ENCODE data around the gene TDO2. TPM values are rescaled to one million over a fixed set of nuclear protein-coding genes. Genes with fewer than 3 reads are reported as not detected.

TDO2 gene
- total RNA-seq, 4 donors from 2014 or later, result not detected

DNA sequence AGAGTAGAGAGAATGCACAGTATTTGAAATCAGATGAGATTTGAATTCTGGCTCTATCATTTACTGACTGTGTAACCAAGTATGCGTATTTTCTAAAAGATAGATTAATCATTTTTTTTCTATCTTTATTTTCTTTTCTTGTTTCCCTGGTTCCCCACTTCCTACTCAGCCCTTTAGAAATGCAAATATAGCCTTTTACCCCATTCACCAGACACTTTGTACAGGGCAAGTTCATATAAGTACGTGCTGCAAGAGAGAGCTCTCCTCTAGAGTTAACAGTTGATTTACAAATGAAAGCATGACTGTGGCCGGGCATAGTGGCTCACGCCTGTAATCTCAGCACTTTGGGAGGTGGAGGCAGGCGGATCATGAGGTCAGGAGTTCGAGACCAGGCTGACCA, 17.8 kb upstream of the TDO2 start:
- 72% methylated on average over 6 of the region's 6 CpGs for WGBS
- H3K9me3 ChIP-seq, result no peaks in the 10 kb centered on the region
- no peak for DNase-seq (ENCODE audit: extremely low spot score)
- intact Hi-C loops (cut with DNase I), result no loop called here
- no peaks in the 10 kb centered on the region for H3K36me3 ChIP-seq
- H3K27ac ChIP-seq (replicated peaks in 1 of 4), result no peak overlapping the region
- peaks cover 0 to 13% (median 0%) of the 10 kb centered on the region in 4 donors for H3K4me1 ChIP-seq
- H3K4me3 ChIP-seq, result no peak overlapping the region
- no peak for TF ChIP-seq POLR2A (IDR thresholded peaks at IDR 0.05; ENCODE audit: low read depth)
- TF ChIP-seq, protein P1, sequence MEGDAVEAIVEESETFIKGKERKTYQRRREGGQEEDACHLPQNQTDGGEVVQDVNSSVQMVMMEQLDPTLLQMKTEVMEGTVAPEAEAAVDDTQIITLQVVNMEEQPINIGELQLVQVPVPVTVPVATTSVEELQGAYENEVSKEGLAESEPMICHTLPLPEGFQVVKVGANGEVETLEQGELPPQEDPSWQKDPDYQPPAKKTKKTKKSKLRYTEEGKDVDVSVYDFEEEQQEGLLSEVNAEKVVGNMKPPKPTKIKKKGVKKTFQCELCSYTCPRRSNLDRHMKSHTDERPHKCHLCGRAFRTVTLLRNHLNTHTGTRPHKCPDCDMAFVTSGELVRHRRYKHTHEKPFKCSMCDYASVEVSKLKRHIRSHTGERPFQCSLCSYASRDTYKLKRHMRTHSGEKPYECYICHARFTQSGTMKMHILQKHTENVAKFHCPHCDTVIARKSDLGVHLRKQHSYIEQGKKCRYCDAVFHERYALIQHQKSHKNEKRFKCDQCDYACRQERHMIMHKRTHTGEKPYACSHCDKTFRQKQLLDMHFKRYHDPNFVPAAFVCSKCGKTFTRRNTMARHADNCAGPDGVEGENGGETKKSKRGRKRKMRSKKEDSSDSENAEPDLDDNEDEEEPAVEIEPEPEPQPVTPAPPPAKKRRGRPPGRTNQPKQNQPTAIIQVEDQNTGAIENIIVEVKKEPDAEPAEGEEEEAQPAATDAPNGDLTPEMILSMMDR (IDR thresholded peaks at IDR 0.05), result no peak
- TF ChIP-seq EP300 (IDR thresholded peaks at IDR 0.05), result no peak
- TF ChIP-seq POLR2AphosphoS5 (IDR thresholded peaks at IDR 0.05), result no peak
- no peaks in the 10 kb centered on the region for H3K27me3 ChIP-seq

DNA sequence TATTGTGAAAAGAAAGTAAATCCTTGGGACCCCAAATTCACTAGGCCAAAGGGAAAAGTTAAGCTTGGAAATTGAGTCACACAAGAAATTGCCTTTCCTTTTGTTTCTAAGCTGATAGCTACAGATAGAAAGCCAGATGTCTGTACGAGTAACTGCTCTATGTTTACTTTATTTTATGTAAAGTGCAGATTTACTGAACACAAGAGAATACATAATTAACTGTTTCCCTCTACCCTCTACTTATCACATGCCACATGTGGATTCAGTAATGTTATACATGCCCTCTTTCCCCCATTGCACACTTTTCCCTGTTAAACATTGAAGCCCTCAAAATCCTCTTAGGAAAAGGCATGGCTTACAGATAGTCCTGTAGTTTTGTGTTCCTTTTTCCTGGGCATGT, 16.5 kb upstream of the TDO2 start:
- no peaks in the 10 kb centered on the region for H3K9me3 ChIP-seq
- 86% methylated on average over 1 of the region's 1 CpG for WGBS
- H3K36me3 ChIP-seq, result no peaks in the 10 kb centered on the region
- H3K4me3 ChIP-seq, result no peak overlapping the region
- TF ChIP-seq POLR2A (IDR thresholded peaks at IDR 0.05; ENCODE audit: low read depth) (no peak), POLR2AphosphoS5 (IDR thresholded peaks at IDR 0.05) (no peak), EP300 (IDR thresholded peaks at IDR 0.05) (no peak)
- TF ChIP-seq, protein P1 (IDR thresholded peaks at IDR 0.05), result no peak
- no peak for DNase-seq (ENCODE audit: extremely low spot score)
- intact Hi-C loops (cut with DNase I), result no loop called here
- H3K27me3 ChIP-seq, result no peaks in the 10 kb centered on the region
- H3K27ac ChIP-seq (replicated peaks in 1 of 4), result no peak overlapping the region
- H3K4me1 ChIP-seq, result peaks cover 0 to 13% (median 0%) of the 10 kb centered on the region in 4 donors

DNA sequence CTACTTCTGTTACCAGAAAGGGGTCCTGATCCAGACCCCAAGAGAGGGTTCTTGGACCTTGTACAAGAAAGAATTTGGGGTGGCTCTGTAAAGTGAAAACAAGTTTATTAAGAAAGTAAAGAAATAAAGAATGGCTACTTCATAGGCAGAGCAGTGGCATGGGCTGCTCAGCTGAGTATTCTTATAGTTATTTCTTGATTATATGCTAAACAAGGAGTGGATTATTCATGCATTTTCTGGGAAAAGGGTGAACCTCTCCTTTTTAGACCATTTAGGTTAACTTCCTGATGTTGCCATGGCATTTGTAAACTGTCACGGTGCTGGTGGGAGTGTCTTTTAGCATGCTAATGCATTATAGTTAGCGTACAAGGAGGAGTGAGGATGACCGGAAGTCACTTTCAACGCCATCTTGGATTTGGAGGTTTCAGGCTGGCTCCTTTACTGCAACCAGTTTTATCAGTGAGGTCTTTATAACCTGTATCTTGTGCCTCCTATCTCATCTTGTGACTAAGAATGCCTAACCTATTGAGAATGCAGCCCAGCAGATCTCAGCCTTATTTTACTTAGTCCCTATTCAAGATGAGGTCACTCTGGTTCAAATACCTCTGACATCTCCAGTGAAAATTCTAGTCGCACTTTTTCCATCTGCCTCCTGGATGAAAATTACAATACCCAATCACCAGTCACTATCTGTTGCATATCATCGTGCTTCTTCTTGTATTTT, 15.5 kb upstream of the TDO2 start:
- H3K27me3 ChIP-seq, result no peaks in the 10 kb centered on the region
- no peak overlapping the region for H3K4me3 ChIP-seq
- TF ChIP-seq POLR2AphosphoS5 (IDR thresholded peaks at IDR 0.05) (no peak), POLR2A (IDR thresholded peaks at IDR 0.05; ENCODE audit: low read depth) (no peak), EP300 (IDR thresholded peaks at IDR 0.05) (no peak)
- TF ChIP-seq, protein P1 (IDR thresholded peaks at IDR 0.05), result no peak
- H3K9me3 ChIP-seq, result no peaks in the 10 kb centered on the region
- 75% methylated on average over 5 of the region's 6 CpGs for WGBS
- H3K36me3 ChIP-seq, result no peaks in the 10 kb centered on the region
- intact Hi-C loops (cut with DNase I), result no loop called here
- no peak overlapping the region for H3K27ac ChIP-seq (replicated peaks in 1 of 4)
- peaks cover 0 to 13% (median 0%) of the 10 kb centered on the region in 4 donors for H3K4me1 ChIP-seq
- no peak for DNase-seq (ENCODE audit: extremely low spot score)

DNA sequence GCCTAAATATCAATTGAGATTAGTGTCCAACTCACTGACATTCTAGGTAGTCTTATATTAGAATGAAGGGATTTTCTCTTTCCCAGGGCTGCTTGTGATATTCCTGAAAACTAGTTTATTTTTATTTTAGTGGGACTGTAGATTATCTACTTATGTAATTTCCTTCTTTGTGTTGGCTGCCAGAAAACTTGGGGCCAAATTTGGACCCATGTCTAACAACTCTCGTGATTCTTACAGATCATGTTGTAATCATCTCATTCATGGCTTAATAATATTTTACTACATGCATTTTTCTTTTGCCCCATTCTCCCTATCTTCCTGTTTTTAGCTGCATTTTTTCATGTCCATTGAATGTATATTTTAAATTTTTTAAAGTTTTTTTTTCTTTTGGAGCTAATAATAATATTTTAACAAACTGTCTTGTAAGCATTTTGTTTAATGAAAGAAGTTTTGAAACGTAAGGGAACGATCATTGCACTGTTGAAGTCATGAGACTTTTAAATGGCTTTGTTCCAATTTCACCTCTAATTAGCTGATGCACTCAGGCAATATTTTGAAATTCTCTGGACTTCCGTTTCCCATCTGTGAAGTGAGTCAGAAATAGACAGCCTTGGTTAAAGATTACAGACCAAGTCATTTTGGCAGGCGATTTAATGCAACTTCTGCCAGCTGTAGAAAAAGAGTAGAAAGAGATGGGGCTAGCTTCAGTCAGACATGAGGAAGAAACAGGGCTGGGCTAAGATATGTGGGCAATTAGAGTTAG, 14.3 kb upstream of the TDO2 start:
- Histone ChIP-seq H3K4me3 (no peak overlapping the region), H3K36me3 (no peaks in the 10 kb centered on the region), H3K27ac (replicated peaks in 1 of 4) (no peak overlapping the region), H3K27me3 (no peaks in the 10 kb centered on the region), H3K9me3 (no peaks in the 10 kb centered on the region), H3K4me1 (peaks cover 0 to 13% (median 0%) of the 10 kb centered on the region in 4 donors)
- no peak for DNase-seq (ENCODE audit: extremely low spot score)
- 22% methylated on average over 5 of the region's 5 CpGs for WGBS
- intact Hi-C loops (cut with DNase I), result no loop called here
- no peak for TF ChIP-seq POLR2AphosphoS5 (IDR thresholded peaks at IDR 0.05)
- TF ChIP-seq, protein P1 (IDR thresholded peaks at IDR 0.05), result no peak
- no peak for TF ChIP-seq EP300 (IDR thresholded peaks at IDR 0.05)
- no peak for TF ChIP-seq POLR2A (IDR thresholded peaks at IDR 0.05; ENCODE audit: low read depth)
